HepG2 (cell line): ENCODE data around the gene ERRFI1. TPM values are rescaled to one million over a fixed set of nuclear protein-coding genes. Genes with fewer than 3 reads are reported as not detected.

ENCODE experiments used
- AHR ChIP-seq: IDR thresholded peaks from 2 replicates; pipeline ENCODE4 v1.6.1; 2018; ENCODE audit warnings: missing genetic modification reagents, missing compliant biosample characterization
- CENPBD1 ChIP-seq: sonication (generic); formaldehyde crosslinking; IDR thresholded peaks from 2 replicates; pipeline ENCODE4 v1.8.0; 2022; ENCODE audit warnings: missing genetic modification reagents, low read depth, mild to moderate bottlenecking, borderline replicate concordance
- HMGA1 ChIP-seq: sonication (generic); formaldehyde crosslinking; conservative IDR thresholded peaks from 2 replicates; pipeline ENCODE4 v1.4.0; 2020; ENCODE audit warnings: missing genetic modification reagents
- HNF4A ChIP-seq: sonication (generic); formaldehyde crosslinking; IDR thresholded peaks from 2 replicates; pipeline ENCODE4 v1.4.0; 2020; ENCODE audit warnings: missing genetic modification reagents
- JDP2 ChIP-seq: sonication (generic); formaldehyde crosslinking; IDR thresholded peaks from 2 replicates; pipeline ENCODE4 v1.8.1; 2022; ENCODE audit warnings: missing genetic modification reagents, borderline replicate concordance
- MTA3 ChIP-seq: sonication (generic); formaldehyde crosslinking; IDR thresholded peaks from 2 replicates; pipeline ENCODE4 v1.4.0; 2020; ENCODE audit warnings: missing genetic modification reagents
- NCOA5 ChIP-seq: sonication (generic); formaldehyde crosslinking; IDR thresholded peaks from 2 replicates; pipeline ENCODE4 v1.4.0; 2020; ENCODE audit warnings: missing genetic modification reagents
- RFX5 ChIP-seq: IDR thresholded peaks from 2 replicates; pipeline ENCODE4 v1.6.1; 2011; ENCODE audit warnings: low read depth, low read length, improper control_type of control experiment
- RNF2 ChIP-seq: fragments of 450-650 bp; conservative IDR thresholded peaks from 2 replicates; pipeline ENCODE4 v1.6.1; 2016; ENCODE audit warnings: low read depth
- SETDB1 ChIP-seq: sonication (generic); formaldehyde crosslinking; IDR thresholded peaks from 2 replicates; pipeline ENCODE4 v1.5.1; 2020; ENCODE audit warnings: missing genetic modification reagents, mild to moderate bottlenecking, borderline replicate concordance
- TBP ChIP-seq: sonication (generic); formaldehyde crosslinking; IDR thresholded peaks from 2 replicates; pipeline ENCODE4 v1.5.0; 2020; ENCODE audit warnings: missing genetic modification reagents
- UBTF ChIP-seq: sonication (generic); formaldehyde crosslinking; IDR thresholded peaks from 2 replicates; pipeline ENCODE4 v1.4.0; 2020; ENCODE audit warnings: mild to moderate bottlenecking, missing genetic modification reagents
- WIZ ChIP-seq: sonication (generic); formaldehyde crosslinking; IDR thresholded peaks from 2 replicates; pipeline ENCODE4 v1.5.1; 2020; ENCODE audit warnings: mild to moderate bottlenecking, missing genetic modification reagents
- ZEB1 ChIP-seq: IDR thresholded peaks from 2 replicates; pipeline ENCODE4 v1.6.1; 2012; ENCODE audit warnings: mild to moderate bottlenecking, low read depth, inconsistent platforms; ENCODE audit not compliant: insufficient replicate concordance
- ZKSCAN8 ChIP-seq: IDR thresholded peaks from 2 replicates; pipeline ENCODE4 v1.6.1; 2016; ENCODE audit warnings: borderline replicate concordance, missing genetic modification reagents, missing compliant biosample characterization
- ZNF576 ChIP-seq: sonication (generic); formaldehyde crosslinking; IDR thresholded peaks from 2 replicates; pipeline ENCODE4 v1.4.0; 2020; ENCODE audit warnings: mild to moderate bottlenecking, missing genetic modification reagents
- ZNF589 ChIP-seq: sonication (generic); formaldehyde crosslinking; conservative IDR thresholded peaks from 2 replicates; pipeline ENCODE4 v1.8.0; 2022; ENCODE audit warnings: mild to moderate bottlenecking, moderate library complexity, missing genetic modification reagents
- polyA plus RNA-seq, 8 experiments: library from polyadenylated mRNA; depleted of rRNA in 3 of 8; stranded (reverse) in 7 of 8; unstranded in 1 of 8; fragments of >200 nt; fragmentation: Illumina TruSeq in 4 of 8; extraction: Trizol in 4 of 8; gene quantifications; 2 replicates each; pipeline versions ENCODE4 v1.2.1 to v1.2.3, GENCODE V29; 2011 to 2016; ENCODE audit warnings: low read depth in 4 of 8, missing spikeins in 1 of 8, mixed read lengths in 1 of 8; ENCODE audit not compliant: insufficient read depth in 1 of 8
- total RNA-seq, 5 experiments: library from RNA; depleted of rRNA; stranded (reverse); fragments of >200 nt; fragmentation: Illumina TruSeq; extraction: Trizol; gene quantifications; 2 replicates each; pipeline ENCODE4 v1.2.3, GENCODE V29; 2016; ENCODE audit warnings: low read depth in 1 of 5
- TF ChIP-seq, protein P1 (sequence below): fragments of 450-650 bp; IDR thresholded peaks from 2 replicates; pipeline ENCODE4 v1.6.1; 2017
- TF ChIP-seq, protein P2 (sequence below): sonication (generic); formaldehyde crosslinking; IDR thresholded peaks from 2 replicates; pipeline ENCODE4 v1.8.0; 2022; ENCODE audit warnings: missing genetic modification reagents, mild to moderate bottlenecking, borderline replicate concordance
- TF ChIP-seq, protein P3 (sequence below): sonication (generic); formaldehyde crosslinking; IDR thresholded peaks from 2 replicates; pipeline ENCODE4 v1.9.0; 2021; ENCODE audit warnings: missing genetic modification reagents, borderline replicate concordance

Gene ERRFI1
- total and polyA plus RNA-seq, 2 of the 13 experiments (the other 11 are each of a cell fraction or from before 2014, with no cell fraction given): 84.4 to 753 TPM

- TF ChIP-seq, protein P1, sequence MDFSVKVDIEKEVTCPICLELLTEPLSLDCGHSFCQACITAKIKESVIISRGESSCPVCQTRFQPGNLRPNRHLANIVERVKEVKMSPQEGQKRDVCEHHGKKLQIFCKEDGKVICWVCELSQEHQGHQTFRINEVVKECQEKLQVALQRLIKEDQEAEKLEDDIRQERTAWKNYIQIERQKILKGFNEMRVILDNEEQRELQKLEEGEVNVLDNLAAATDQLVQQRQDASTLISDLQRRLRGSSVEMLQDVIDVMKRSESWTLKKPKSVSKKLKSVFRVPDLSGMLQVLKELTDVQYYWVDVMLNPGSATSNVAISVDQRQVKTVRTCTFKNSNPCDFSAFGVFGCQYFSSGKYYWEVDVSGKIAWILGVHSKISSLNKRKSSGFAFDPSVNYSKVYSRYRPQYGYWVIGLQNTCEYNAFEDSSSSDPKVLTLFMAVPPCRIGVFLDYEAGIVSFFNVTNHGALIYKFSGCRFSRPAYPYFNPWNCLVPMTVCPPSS: no peak
- TF ChIP-seq TBP (CRISPR knock-in tag): no peak
- peak; percentile 17 for TF ChIP-seq ZNF589 (CRISPR knock-in tag)
- TF ChIP-seq JDP2: peak; percentile 46; the same call in 1 of the 2 replicates
- TF ChIP-seq, protein P2, sequence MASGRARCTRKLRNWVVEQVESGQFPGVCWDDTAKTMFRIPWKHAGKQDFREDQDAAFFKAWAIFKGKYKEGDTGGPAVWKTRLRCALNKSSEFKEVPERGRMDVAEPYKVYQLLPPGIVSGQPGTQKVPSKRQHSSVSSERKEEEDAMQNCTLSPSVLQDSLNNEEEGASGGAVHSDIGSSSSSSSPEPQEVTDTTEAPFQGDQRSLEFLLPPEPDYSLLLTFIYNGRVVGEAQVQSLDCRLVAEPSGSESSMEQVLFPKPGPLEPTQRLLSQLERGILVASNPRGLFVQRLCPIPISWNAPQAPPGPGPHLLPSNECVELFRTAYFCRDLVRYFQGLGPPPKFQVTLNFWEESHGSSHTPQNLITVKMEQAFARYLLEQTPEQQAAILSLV: 0 out of 2 replicates have a peak, but pooled peaks have one; percentile 20
- TF ChIP-seq NCOA5 (CRISPR knock-in tag): no peak
- TF ChIP-seq UBTF (CRISPR knock-in tag): peak; percentile 88
- TF ChIP-seq SETDB1 (CRISPR knock-in tag): no peak
- TF ChIP-seq, protein P3, sequence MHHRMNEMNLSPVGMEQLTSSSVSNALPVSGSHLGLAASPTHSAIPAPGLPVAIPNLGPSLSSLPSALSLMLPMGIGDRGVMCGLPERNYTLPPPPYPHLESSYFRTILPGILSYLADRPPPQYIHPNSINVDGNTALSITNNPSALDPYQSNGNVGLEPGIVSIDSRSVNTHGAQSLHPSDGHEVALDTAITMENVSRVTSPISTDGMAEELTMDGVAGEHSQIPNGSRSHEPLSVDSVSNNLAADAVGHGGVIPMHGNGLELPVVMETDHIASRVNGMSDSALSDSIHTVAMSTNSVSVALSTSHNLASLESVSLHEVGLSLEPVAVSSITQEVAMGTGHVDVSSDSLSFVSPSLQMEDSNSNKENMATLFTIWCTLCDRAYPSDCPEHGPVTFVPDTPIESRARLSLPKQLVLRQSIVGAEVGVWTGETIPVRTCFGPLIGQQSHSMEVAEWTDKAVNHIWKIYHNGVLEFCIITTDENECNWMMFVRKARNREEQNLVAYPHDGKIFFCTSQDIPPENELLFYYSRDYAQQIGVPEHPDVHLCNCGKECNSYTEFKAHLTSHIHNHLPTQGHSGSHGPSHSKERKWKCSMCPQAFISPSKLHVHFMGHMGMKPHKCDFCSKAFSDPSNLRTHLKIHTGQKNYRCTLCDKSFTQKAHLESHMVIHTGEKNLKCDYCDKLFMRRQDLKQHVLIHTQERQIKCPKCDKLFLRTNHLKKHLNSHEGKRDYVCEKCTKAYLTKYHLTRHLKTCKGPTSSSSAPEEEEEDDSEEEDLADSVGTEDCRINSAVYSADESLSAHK (CRISPR knock-in tag): no peak
- no peak for TF ChIP-seq HMGA1
- TF ChIP-seq RNF2: peak; percentile 79
- TF ChIP-seq RFX5: 0 out of 2 replicates have a peak, but pooled peaks have one; percentile 15
- TF ChIP-seq HNF4A (CRISPR knock-in tag): no peak
- TF ChIP-seq ZNF576 (CRISPR knock-in tag): no peak
- TF ChIP-seq WIZ: no peak
- TF ChIP-seq MTA3 (CRISPR knock-in tag): no peak
- TF ChIP-seq AHR (CRISPR knock-in tag): peak; percentile 31; the same call in 1 of the 2 replicates
- TF ChIP-seq ZEB1: no peak
- no peak; the same call in 1 of the 2 replicates for TF ChIP-seq ZKSCAN8 (CRISPR knock-in tag)
- TF ChIP-seq CENPBD1 (CRISPR knock-in tag): no peak
These were observed at the start of gene ERRFI1 (continued) for GRCh38 chr1:8026153-8026975.
